Skeletal muscle tissue (tissue), 4 donors: Measurements from ENCODE around the gene NCDN. TPM values are rescaled to one million over a fixed set of nuclear protein-coding genes. Genes with fewer than 3 reads are reported as not detected.
A peak's percentile ranks its signal among the peaks of the same experiment; 100 is the strongest.

ENCODE experiments used
- H3K27ac ChIP-seq: one replicate; pipeline ENCODE4 v1.7.0; 2013; ENCODE audit warnings: mild to moderate bottlenecking, low read depth, low read length, inconsistent platforms
- H3K27me3 ChIP-seq, 3 donors: one replicate each; pipeline ENCODE4 v1.7.0; 2013; ENCODE audit warnings: low read length in 3 of 3; ENCODE audit not compliant: control insufficient read depth in 3 of 3, insufficient read depth in 3 of 3
- H3K36me3 ChIP-seq, 3 donors: one replicate each; pipeline ENCODE4 v1.7.0; 2013; ENCODE audit warnings: low read length in 3 of 3; ENCODE audit not compliant: control insufficient read depth in 3 of 3, insufficient read depth in 3 of 3
- H3K4me1 ChIP-seq, 3 donors: one replicate each; pipeline ENCODE4 v1.7.0; 2013; ENCODE audit warnings: low read length in 3 of 3, mild to moderate bottlenecking in 3 of 3; ENCODE audit not compliant: control insufficient read depth in 3 of 3, insufficient read depth in 3 of 3
- H3K4me3 ChIP-seq, 3 donors: one replicate each; pipeline ENCODE4 v1.7.0; 2013; ENCODE audit warnings: low read length in 3 of 3
- H3K9ac ChIP-seq, 3 donors: one replicate each; pipeline ENCODE4 v1.7.0; 2013; ENCODE audit warnings: low read length in 3 of 3, mild to moderate bottlenecking in 3 of 3, moderate library complexity in 2 of 3, low read depth in 1 of 3
- H3K9me3 ChIP-seq, 3 donors: one replicate each; pipeline ENCODE4 v1.7.0; 2013; ENCODE audit warnings: low read length in 3 of 3; ENCODE audit not compliant: control insufficient read depth in 3 of 3
- total RNA-seq: library from RNA; depleted of rRNA; stranded (reverse); fragments of >200 nt; gene quantifications from one replicate; pipeline ENCODE4 v1.2.3, GENCODE V29; 2014
- donor health status: Osteomylitis.

Gene NCDN
- total RNA-seq, 1 donor from 2014 or later = 5.7 TPM

GRCh38 chr1:35568975-35569395 is 11.4 kb downstream of the NCDN start:
- Histone ChIP-seq H3K27ac (no peak overlapping the region), H3K36me3 (peaks cover 11 to 19% (median 11%) of the 10 kb centered on the region in 3 donors), H3K9ac (peak overlapping the region in 1 of 3 donors; percentile 40), H3K4me3 (no peak overlapping the region), H3K27me3 (peaks cover 36 to 48% (median 37%) of the 10 kb centered on the region in 3 donors), H3K9me3 (no peaks in the 10 kb centered on the region), H3K4me1 (peaks cover 3 to 23% (median 23%) of the 10 kb centered on the region in 3 donors)

DNA sequence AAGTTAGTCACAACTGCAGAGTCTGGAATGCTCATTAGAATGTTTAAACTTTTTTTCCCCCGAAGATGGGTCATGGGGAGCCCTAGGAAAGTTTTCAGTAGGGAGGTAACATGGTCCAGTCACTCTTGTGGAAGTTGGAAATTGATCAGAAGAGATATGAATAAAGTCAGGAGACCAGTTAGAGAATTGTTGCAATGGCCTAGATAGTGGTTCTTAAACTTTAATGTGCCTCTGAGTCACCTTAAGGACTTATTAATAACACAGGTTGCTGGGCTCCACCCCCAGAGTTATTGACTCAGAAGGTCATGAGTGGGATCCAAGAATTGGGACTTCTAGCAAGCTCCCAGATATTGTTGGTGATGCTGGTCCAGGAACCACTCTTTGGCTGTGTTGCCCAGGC is 12.3 kb downstream of the NCDN start:
- Histone ChIP-seq H3K4me1 (peaks cover 3 to 23% (median 20%) of the 10 kb centered on the region in 3 donors), H3K4me3 (no peak overlapping the region), H3K27me3 (peaks cover 45 to 57% (median 45%) of the 10 kb centered on the region in 3 donors), H3K9ac (no peak overlapping the region), H3K27ac (no peak overlapping the region), H3K36me3 (peaks cover 5 to 10% (median 5%) of the 10 kb centered on the region in 3 donors), H3K9me3 (no peaks in the 10 kb centered on the region)

DNA sequence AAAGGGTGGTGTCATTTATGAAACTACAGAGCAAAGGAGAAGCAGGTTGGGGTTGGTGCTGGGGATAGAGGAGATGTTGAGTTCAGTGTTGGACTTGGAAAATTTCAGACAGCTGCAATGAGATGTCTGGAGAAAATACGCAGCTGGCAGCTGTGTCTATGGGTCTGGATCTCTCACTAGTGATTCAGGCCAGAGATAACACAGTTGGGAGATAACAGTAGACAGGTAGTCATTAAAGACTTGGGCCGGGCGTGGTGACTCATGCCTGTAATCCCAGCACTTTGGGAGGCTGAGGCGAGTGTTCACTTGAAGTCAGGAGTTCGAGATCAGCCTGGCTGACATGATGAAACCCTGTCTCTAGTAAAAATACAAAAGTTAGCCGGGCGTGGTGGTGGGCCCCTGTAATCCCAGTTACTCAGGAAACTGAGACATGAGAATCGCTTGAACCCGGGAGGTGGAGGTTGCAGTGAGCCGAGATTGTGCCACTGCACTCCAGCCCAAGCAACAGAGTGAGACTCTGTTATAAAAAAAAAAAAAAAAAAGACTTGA is 13.1 kb downstream of the NCDN start:
- H3K9me3 ChIP-seq = no peaks in the 10 kb centered on the region

DNA sequence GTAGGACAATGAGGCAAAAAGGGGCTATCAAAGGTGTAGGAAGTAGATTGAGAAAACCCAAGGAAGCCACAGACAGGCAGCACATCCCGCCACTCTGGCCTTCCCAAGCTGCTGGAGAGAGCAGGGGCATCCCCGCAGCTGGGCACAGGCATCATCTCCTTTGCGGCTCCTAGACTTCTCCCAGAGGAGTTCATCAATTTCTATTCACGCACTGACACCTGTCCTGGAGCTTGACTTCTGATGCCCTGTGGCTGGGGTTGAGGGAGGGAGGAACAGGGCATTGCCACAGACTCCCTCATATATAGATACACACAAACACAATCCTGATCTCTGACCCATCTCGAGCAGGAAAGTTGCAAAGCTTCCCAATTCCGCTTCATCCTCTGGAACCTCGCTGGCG is 13.7 kb downstream of the NCDN start:
- Histone ChIP-seq H3K9me3 (no peaks in the 10 kb centered on the region), H3K36me3 (peaks cover 3 to 6% (median 4%) of the 10 kb centered on the region in 3 donors), H3K27ac (no peak overlapping the region), H3K4me1 (peaks cover 3 to 23% (median 21%) of the 10 kb centered on the region in 3 donors), H3K27me3 (peaks cover 57 to 71% (median 58%) of the 10 kb centered on the region in 3 donors), H3K4me3 (no peak overlapping the region), H3K9ac (no peak overlapping the region)

More for the DNA sequence above, 13.1 kb downstream of the NCDN start:
- H3K4me1 ChIP-seq = peaks cover 3 to 23% (median 20%) of the 10 kb centered on the region in 3 donors
- H3K4me3 ChIP-seq = no peak overlapping the region
- H3K36me3 ChIP-seq = peaks cover 3 to 7% (median 5%) of the 10 kb centered on the region in 3 donors
- H3K27ac ChIP-seq = no peak overlapping the region
- peaks cover 51 to 65% (median 52%) of the 10 kb centered on the region in 3 donors for H3K27me3 ChIP-seq
- no peak overlapping the region for H3K9ac ChIP-seq

GRCh38 chr1:35572296-35572695 is 14.7 kb downstream of the NCDN start:
- Histone ChIP-seq H3K9me3 (no peaks in the 10 kb centered on the region), H3K27ac (no peak overlapping the region), H3K27me3 (peaks cover 65 to 80% (median 66%) of the 10 kb centered on the region in 3 donors), H3K4me1 (peaks cover 5 to 26% (median 25%) of the 10 kb centered on the region in 3 donors), H3K36me3 (no peaks in the 10 kb centered on the region), H3K9ac (no peak overlapping the region), H3K4me3 (no peak overlapping the region)

DNA sequence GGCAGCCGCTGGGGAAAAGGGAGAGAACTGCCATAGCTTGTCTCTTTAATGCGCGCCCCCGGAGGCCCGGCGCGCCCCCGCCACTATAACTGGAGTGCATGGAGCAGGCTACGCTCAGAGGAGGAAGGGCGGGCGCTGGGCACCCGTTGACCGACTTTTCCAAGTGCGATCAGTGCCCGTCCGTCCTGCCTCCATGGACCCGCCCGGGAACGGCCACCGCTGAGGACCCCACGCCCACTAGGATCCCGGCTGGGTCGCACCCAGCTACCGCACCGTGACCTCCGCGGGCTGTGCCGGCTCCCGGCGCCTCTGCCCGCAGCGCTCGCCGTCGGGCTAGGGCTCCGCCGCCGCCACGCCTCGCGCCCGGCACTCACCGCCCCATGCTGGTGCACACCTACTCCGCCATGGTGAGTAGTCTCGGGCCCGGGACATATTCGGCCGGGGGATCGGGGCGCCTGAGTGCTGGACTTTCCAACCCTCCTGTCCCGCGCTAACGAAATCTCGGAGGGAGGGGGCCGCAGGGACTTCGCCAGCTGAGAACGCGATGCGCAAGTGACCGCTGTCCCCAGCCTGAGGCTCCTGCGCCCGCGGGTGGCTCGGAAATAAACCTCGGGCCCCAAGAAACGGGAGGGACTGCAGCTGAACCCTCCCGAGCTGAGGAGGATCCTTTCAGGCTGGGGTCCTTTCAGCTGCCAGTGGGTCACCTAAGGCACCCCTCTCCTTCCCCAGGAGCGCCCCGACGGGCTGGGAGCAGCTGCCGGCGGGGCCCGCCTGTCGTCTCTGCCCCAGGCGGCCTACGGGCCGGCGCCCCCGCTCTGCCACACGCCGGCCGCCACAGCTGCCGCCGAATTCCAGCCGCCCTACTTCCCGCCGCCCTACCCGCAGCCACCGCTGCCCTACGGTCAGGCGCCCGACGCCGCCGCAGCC is 15.9 kb downstream of the NCDN start, which contains the start of gene TFAP2E:
Gene TFAP2E, plus strand, starts transcription at position 117 of the 927 bp plus-strand sequence. Its CDS starts 264 bp downstream, at position 381.
- H3K27me3 ChIP-seq = peaks cover 76 to 84% (median 78%) of the 10 kb centered on the region in 3 donors

GRCh38 chr1:35574125-35574654 is 16.6 kb downstream of the NCDN start:
- no peak overlapping the region for H3K9ac ChIP-seq
- H3K36me3 ChIP-seq = no peaks in the 10 kb centered on the region
- no peak overlapping the region for H3K4me3 ChIP-seq
- H3K27me3 ChIP-seq = peaks cover 73 to 84% (median 80%) of the 10 kb centered on the region in 3 donors
- H3K9me3 ChIP-seq = no peaks in the 10 kb centered on the region
- peaks cover 10 to 21% (median 19%) of the 10 kb centered on the region in 3 donors for H3K4me1 ChIP-seq
- H3K27ac ChIP-seq = no peak overlapping the region

More for the DNA sequence above, 15.9 kb downstream of the NCDN start, which contains the start of gene TFAP2E:
- no peaks in the 10 kb centered on the region for H3K36me3 ChIP-seq
- H3K4me1 ChIP-seq = peaks cover 10 to 25% (median 23%) of the 10 kb centered on the region in 3 donors
- H3K9me3 ChIP-seq = no peaks in the 10 kb centered on the region
- H3K9ac ChIP-seq = peak within 1 kb of the TSS in 2 of 3 donors; percentile 20 to 54
- peak within 1 kb of the TSS in 2 of 3 donors; percentile 33 to 58 for H3K4me3 ChIP-seq
- no peak within 1 kb of the TSS for H3K27ac ChIP-seq

- H3K36me3 ChIP-seq = no peaks in the 10 kb centered on the region
- H3K9me3 ChIP-seq = no peaks in the 10 kb centered on the region
- H3K27ac ChIP-seq = no peak overlapping the region
- peaks cover 73 to 79% (median 76%) of the 10 kb centered on the region in 3 donors for H3K27me3 ChIP-seq
- H3K4me3 ChIP-seq = no peak overlapping the region
- peaks cover 10 to 21% (median 19%) of the 10 kb centered on the region in 3 donors for H3K4me1 ChIP-seq
- no peak overlapping the region for H3K9ac ChIP-seq
Observed at GRCh38 chr1:35574655-35575415, 17.2 kb downstream of the NCDN start.

DNA sequence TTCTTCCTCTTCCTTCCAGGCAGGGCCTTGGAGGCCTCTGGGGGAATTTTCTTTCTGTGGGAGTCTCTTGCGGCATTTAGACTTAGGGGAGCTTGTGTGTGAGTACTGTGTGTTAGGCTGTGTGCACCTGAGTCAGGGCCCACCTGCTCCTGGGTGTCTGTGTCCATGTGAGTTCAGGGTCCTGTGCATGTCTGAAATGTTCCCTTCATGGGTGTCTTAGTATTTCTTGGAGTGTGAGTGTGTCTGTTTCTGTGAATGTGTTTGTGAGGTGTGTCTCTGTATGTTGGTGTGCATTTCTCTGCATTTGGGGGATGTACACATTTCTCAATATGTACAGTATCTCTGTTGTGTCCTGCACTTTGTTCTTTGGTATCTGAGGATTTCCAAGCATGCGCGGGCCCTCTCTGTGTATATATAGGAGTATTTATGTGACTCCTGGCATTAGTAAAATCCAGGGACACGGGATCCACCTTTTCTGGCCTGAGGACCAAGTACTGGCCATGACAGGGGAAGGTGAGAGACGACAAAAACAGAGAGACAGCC is 17.9 kb downstream of the NCDN start:
- Histone ChIP-seq H3K4me1 (peaks cover 10 to 21% (median 19%) of the 10 kb centered on the region in 3 donors), H3K36me3 (no peaks in the 10 kb centered on the region), H3K9me3 (no peaks in the 10 kb centered on the region), H3K4me3 (no peak overlapping the region), H3K9ac (no peak overlapping the region), H3K27me3 (peaks cover 68 to 78% (median 69%) of the 10 kb centered on the region in 3 donors), H3K27ac (no peak overlapping the region)
